ENCODE data around the gene SUCO. TPM values are rescaled to one million over a fixed set of nuclear protein-coding genes. Genes with fewer than 3 reads are reported as not detected.
A peak's percentile ranks its signal among the peaks of the same experiment; 100 is the strongest.
"Not testable (repeated sequence)": the region's sequence is repeated elsewhere in the genome, so short reads cannot be mapped to it uniquely, and the experiment has no call there.

Gene SUCO
- polyA plus RNA-seq, 1 donor from 2014 or later = 13.3 TPM

- Mint-ChIP-seq H3K4me1 (peaks cover 2 to 11% (median 7%) of the 10 kb centered on the region in 3 donors), H3K4me3 (no peak overlapping the region), H3K9me3 (peaks cover 1 to 8% (median 4%) of the 10 kb centered on the region in 3 donors), H3K36me3 (peaks cover 35% of the 10 kb centered on the region), H3K27ac (peak overlapping the region in 1 of 3 donors; percentile 73), H3K27me3 (no peaks in the 10 kb centered on the region)
Observed at GRCh38 chr1:172561252-172561651, 28.3 kb downstream of the SUCO start.

- H3K4me3 Mint-ChIP-seq = no peak overlapping the region
- peak overlapping the region in 2 of 3 donors; percentile 6 to 36 for H3K27ac Mint-ChIP-seq
- peaks cover 2 to 7% (median 2%) of the 10 kb centered on the region in 3 donors for H3K4me1 Mint-ChIP-seq
- H3K9me3 Mint-ChIP-seq = peaks cover 1 to 13% (median 4%) of the 10 kb centered on the region in 3 donors
- no peaks in the 10 kb centered on the region for H3K27me3 Mint-ChIP-seq
- H3K36me3 Mint-ChIP-seq = peaks cover 36% of the 10 kb centered on the region
Observed at GRCh38 chr1:172566196-172566997, 33.4 kb downstream of the SUCO start.

- H3K4me1 Mint-ChIP-seq = peaks cover 2 to 7% (median 2%) of the 10 kb centered on the region in 3 donors
- H3K4me3 Mint-ChIP-seq = no peak overlapping the region
- no peaks in the 10 kb centered on the region for H3K27me3 Mint-ChIP-seq
- H3K36me3 Mint-ChIP-seq = peaks cover 28% of the 10 kb centered on the region
- peaks cover 1 to 13% (median 4%) of the 10 kb centered on the region in 3 donors for H3K9me3 Mint-ChIP-seq
- no peak overlapping the region for H3K27ac Mint-ChIP-seq
Observed at GRCh38 chr1:172567720-172568119, 34.8 kb downstream of the SUCO start.

GRCh38 chr1:172574080-172574479 lies 41.1 kb downstream of the SUCO start:
- no peaks in the 10 kb centered on the region for H3K4me1 Mint-ChIP-seq
- no peak overlapping the region for H3K4me3 Mint-ChIP-seq
- H3K36me3 Mint-ChIP-seq = peaks cover 15% of the 10 kb centered on the region
- H3K9me3 Mint-ChIP-seq = peaks cover 0 to 5% (median 0%) of the 10 kb centered on the region in 3 donors
- H3K27me3 Mint-ChIP-seq = no peaks in the 10 kb centered on the region
- no peak overlapping the region for H3K27ac Mint-ChIP-seq

GRCh38 chr1:172578586-172578985 lies 45.6 kb downstream of the SUCO start:
- Mint-ChIP-seq H3K27me3 (no peaks in the 10 kb centered on the region), H3K4me1 (peaks cover 2 to 6% (median 6%) of the 10 kb centered on the region in 3 donors), H3K36me3 (peaks cover 8% of the 10 kb centered on the region), H3K27ac (no peak overlapping the region), H3K9me3 (no peaks in the 10 kb centered on the region), H3K4me3 (no peak overlapping the region)

- no peak overlapping the region for H3K27ac Mint-ChIP-seq
- H3K27me3 Mint-ChIP-seq = no peaks in the 10 kb centered on the region
- H3K4me1 Mint-ChIP-seq = peaks cover 2 to 10% (median 6%) of the 10 kb centered on the region in 3 donors
- peaks cover 6% of the 10 kb centered on the region for H3K36me3 Mint-ChIP-seq
- H3K4me3 Mint-ChIP-seq = no peak overlapping the region
- H3K9me3 Mint-ChIP-seq = no peaks in the 10 kb centered on the region
Observed at GRCh38 chr1:172581273-172581672, 48.3 kb downstream of the SUCO start.

- Mint-ChIP-seq H3K36me3 (peaks cover 6% of the 10 kb centered on the region), H3K4me3 (no peak overlapping the region), H3K27me3 (no peaks in the 10 kb centered on the region), H3K4me1 (peaks cover 2 to 10% (median 6%) of the 10 kb centered on the region in 3 donors), H3K27ac (peak overlapping the region in 1 of 3 donors; percentile 25), H3K9me3 (no peaks in the 10 kb centered on the region)
Observed at GRCh38 chr1:172581779-172582178, 48.8 kb downstream of the SUCO start.

GRCh38 chr1:172582889-172583288 lies 49.9 kb downstream of the SUCO start:
- Mint-ChIP-seq H3K36me3 (peaks cover 8% of the 10 kb centered on the region), H3K9me3 (no peaks in the 10 kb centered on the region), H3K4me3 (no peak overlapping the region), H3K27ac (no peak overlapping the region), H3K27me3 (no peaks in the 10 kb centered on the region), H3K4me1 (peaks cover 2 to 10% (median 6%) of the 10 kb centered on the region in 3 donors)

- Mint-ChIP-seq H3K36me3 (peaks cover 13% of the 10 kb centered on the region), H3K4me3 (no peak overlapping the region), H3K9me3 (no peaks in the 10 kb centered on the region), H3K27ac (no peak overlapping the region), H3K4me1 (peaks cover 2 to 10% (median 6%) of the 10 kb centered on the region in 3 donors), H3K27me3 (no peaks in the 10 kb centered on the region)
Observed at GRCh38 chr1:172585348-172585747, 52.4 kb downstream of the SUCO start.

GRCh38 chr1:172585861-172586260 lies 52.9 kb downstream of the SUCO start:
- Mint-ChIP-seq H3K36me3 (peaks cover 17% of the 10 kb centered on the region), H3K9me3 (no peaks in the 10 kb centered on the region), H3K4me3 (no peak overlapping the region), H3K4me1 (peaks cover 2 to 10% (median 6%) of the 10 kb centered on the region in 3 donors), H3K27me3 (no peaks in the 10 kb centered on the region), H3K27ac (no peak overlapping the region)

GRCh38 chr1:172588296-172589291 lies 55.6 kb downstream of the SUCO start:
- H3K36me3 Mint-ChIP-seq = peaks cover 30% of the 10 kb centered on the region
- peak overlapping the region in 1 of 3 donors; percentile 12 for H3K27ac Mint-ChIP-seq
- no peaks in the 10 kb centered on the region for H3K27me3 Mint-ChIP-seq
- H3K9me3 Mint-ChIP-seq = peaks cover 0 to 2% (median 0%) of the 10 kb centered on the region in 3 donors
- peaks cover under 1 to 4% (median under 1%) of the 10 kb centered on the region in 3 donors for H3K4me1 Mint-ChIP-seq
- no peak overlapping the region for H3K4me3 Mint-ChIP-seq

GRCh38 chr1:172589553-172589952 lies 56.6 kb downstream of the SUCO start:
- H3K27me3 Mint-ChIP-seq = no peaks in the 10 kb centered on the region
- H3K4me3 Mint-ChIP-seq = no peak overlapping the region
- no peak overlapping the region for H3K27ac Mint-ChIP-seq
- peaks cover 0 to 2% (median 0%) of the 10 kb centered on the region in 3 donors for H3K9me3 Mint-ChIP-seq
- H3K36me3 Mint-ChIP-seq = peaks cover 31% of the 10 kb centered on the region
- no peaks in the 10 kb centered on the region for H3K4me1 Mint-ChIP-seq

- H3K27me3 Mint-ChIP-seq, H3K27ac Mint-ChIP-seq, H3K4me1 Mint-ChIP-seq, H3K9me3 Mint-ChIP-seq, H3K4me3 Mint-ChIP-seq: not testable (repeated sequence)
- H3K36me3 Mint-ChIP-seq = peaks cover 33% of the 10 kb centered on the region
Observed at GRCh38 chr1:172591429-172591828, 58.5 kb downstream of the SUCO start.

- Mint-ChIP-seq H3K27ac (peak overlapping the region in 2 of 3 donors; percentile 29 to 58), H3K36me3 (peaks cover 26% of the 10 kb centered on the region)
- not testable (repeated sequence) for H3K4me1 Mint-ChIP-seq, H3K9me3 Mint-ChIP-seq, H3K27me3 Mint-ChIP-seq, H3K4me3 Mint-ChIP-seq
Observed at GRCh38 chr1:172595066-172595465, 62.1 kb downstream of the SUCO start.

- not testable (repeated sequence) for H3K27ac Mint-ChIP-seq, H3K4me3 Mint-ChIP-seq, H3K9me3 Mint-ChIP-seq, H3K27me3 Mint-ChIP-seq, H3K4me1 Mint-ChIP-seq
- peaks cover 24% of the 10 kb centered on the region for H3K36me3 Mint-ChIP-seq
Observed at GRCh38 chr1:172596782-172597181, 63.8 kb downstream of the SUCO start.

All from IgD-negative memory B cell (primary cell).